Measurements from ENCODE around the gene SLC17A1.
"Not testable (repeated sequence)": the region's sequence is repeated elsewhere in the genome, so short reads cannot be mapped to it uniquely, and the experiment has no call there.

Gene SLC17A1

DNA sequence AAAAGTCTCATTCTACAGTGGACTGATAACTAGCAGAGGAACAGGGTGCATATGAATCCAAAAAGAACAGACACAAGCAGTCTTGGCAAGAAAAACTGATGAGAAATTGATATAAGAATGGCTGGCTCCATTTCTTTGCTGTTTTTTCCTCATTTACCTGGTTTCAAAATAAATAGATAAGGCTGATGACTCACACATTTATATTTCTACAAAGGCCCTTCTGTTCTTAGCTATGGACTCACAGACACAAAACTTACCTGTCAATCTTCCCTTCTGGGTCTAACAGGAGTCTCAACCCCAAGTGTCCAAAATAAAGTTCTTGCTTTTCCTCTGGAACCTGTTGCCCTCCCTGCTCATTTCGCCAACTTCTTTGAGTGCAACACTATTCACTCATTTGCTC, 76.4 kb downstream of the SLC17A1 start:
- H3K27ac ChIP-seq: no peak overlapping the region
- H3K4me3 ChIP-seq (ENCODE audit: low read depth, low read length): no peak overlapping the region
- no peaks in the 10 kb centered on the region for H3K27me3 ChIP-seq (replicated peaks)
- H3K36me3 ChIP-seq (replicated peaks): no peaks in the 10 kb centered on the region
- DNase-seq: no peak
- TF ChIP-seq, protein P1, sequence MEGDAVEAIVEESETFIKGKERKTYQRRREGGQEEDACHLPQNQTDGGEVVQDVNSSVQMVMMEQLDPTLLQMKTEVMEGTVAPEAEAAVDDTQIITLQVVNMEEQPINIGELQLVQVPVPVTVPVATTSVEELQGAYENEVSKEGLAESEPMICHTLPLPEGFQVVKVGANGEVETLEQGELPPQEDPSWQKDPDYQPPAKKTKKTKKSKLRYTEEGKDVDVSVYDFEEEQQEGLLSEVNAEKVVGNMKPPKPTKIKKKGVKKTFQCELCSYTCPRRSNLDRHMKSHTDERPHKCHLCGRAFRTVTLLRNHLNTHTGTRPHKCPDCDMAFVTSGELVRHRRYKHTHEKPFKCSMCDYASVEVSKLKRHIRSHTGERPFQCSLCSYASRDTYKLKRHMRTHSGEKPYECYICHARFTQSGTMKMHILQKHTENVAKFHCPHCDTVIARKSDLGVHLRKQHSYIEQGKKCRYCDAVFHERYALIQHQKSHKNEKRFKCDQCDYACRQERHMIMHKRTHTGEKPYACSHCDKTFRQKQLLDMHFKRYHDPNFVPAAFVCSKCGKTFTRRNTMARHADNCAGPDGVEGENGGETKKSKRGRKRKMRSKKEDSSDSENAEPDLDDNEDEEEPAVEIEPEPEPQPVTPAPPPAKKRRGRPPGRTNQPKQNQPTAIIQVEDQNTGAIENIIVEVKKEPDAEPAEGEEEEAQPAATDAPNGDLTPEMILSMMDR (IDR thresholded peaks at IDR 0.05; ENCODE audit: low read depth, low read length, missing control alignments): no peak
- in situ Hi-C loops (cut with HindIII; ENCODE audit: low pct_ligation_motif_present, low sequenced_read_pairs): no loop called here

GRCh38 chr6:25754535-25754934, 77.3 kb downstream of the SLC17A1 start, which contains the start of gene SLC17A4:
SLC17A4 (plus strand) TSS chr6:25754742; CDS start chr6:25761963, 7,221 bp downstream.
- TF ChIP-seq, protein P1 (IDR thresholded peaks at IDR 0.05; ENCODE audit: low read depth, low read length, missing control alignments): no peak
- Histone ChIP-seq H3K27me3 (replicated peaks) (no peaks in the 10 kb centered on the region), H3K27ac (no peak within 1 kb of the TSS), H3K4me3 (ENCODE audit: low read depth, low read length) (no peak within 1 kb of the TSS), H3K36me3 (replicated peaks) (no peaks in the 10 kb centered on the region)
- DNase-seq: no peak
- in situ Hi-C loops (cut with HindIII; ENCODE audit: low pct_ligation_motif_present, low sequenced_read_pairs): no loop called here

GRCh38 chr6:25753079-25753478, 78.8 kb downstream of the SLC17A1 start:
- Histone ChIP-seq H3K27me3 (replicated peaks) (no peaks in the 10 kb centered on the region), H3K27ac (no peak overlapping the region), H3K4me3 (ENCODE audit: low read depth, low read length) (no peak overlapping the region), H3K36me3 (replicated peaks) (no peaks in the 10 kb centered on the region)
- TF ChIP-seq, protein P1 (IDR thresholded peaks at IDR 0.05; ENCODE audit: low read depth, low read length, missing control alignments): no peak
- in situ Hi-C loops (cut with HindIII; ENCODE audit: low pct_ligation_motif_present, low sequenced_read_pairs): no loop called here
- no peak for DNase-seq

GRCh38 chr6:25750906-25751305, 80.9 kb downstream of the SLC17A1 start:
- no peaks in the 10 kb centered on the region for H3K27me3 ChIP-seq (replicated peaks)
- H3K36me3 ChIP-seq (replicated peaks): no peaks in the 10 kb centered on the region
- H3K27ac ChIP-seq: no peak overlapping the region
- TF ChIP-seq, protein P1 (IDR thresholded peaks at IDR 0.05; ENCODE audit: low read depth, low read length, missing control alignments): no peak
- DNase-seq: no peak
- H3K4me3 ChIP-seq (ENCODE audit: low read depth, low read length): no peak overlapping the region
- in situ Hi-C loops (cut with HindIII; ENCODE audit: low pct_ligation_motif_present, low sequenced_read_pairs): no loop called here

DNA sequence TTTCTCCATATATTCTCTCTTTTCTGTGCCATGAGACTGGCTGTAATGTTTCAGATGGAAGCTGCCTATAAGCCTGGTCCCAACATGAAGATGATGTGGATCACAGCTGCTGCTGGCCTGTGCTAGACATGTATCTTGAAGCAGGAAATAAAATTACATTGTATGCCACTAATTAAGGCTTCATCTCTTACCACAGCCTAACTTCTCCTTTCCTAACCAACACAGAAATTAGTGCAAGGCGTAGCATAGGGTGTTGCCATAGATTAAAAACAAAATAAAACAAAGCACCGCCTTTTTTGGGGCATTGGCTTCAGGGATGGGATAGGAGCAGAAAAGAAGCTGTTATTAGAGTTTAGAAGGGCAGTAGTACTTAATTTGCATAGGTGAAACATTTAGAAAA, 82.0 kb downstream of the SLC17A1 start:
- H3K27me3 ChIP-seq (replicated peaks): no peaks in the 10 kb centered on the region
- TF ChIP-seq, protein P1 (IDR thresholded peaks at IDR 0.05; ENCODE audit: low read depth, low read length, missing control alignments): no peak
- in situ Hi-C loops (cut with HindIII; ENCODE audit: low pct_ligation_motif_present, low sequenced_read_pairs): no loop called here
- DNase-seq: no peak
- no peak overlapping the region for H3K4me3 ChIP-seq (ENCODE audit: low read depth, low read length)
- no peak overlapping the region for H3K27ac ChIP-seq
- H3K36me3 ChIP-seq (replicated peaks): no peaks in the 10 kb centered on the region

DNA sequence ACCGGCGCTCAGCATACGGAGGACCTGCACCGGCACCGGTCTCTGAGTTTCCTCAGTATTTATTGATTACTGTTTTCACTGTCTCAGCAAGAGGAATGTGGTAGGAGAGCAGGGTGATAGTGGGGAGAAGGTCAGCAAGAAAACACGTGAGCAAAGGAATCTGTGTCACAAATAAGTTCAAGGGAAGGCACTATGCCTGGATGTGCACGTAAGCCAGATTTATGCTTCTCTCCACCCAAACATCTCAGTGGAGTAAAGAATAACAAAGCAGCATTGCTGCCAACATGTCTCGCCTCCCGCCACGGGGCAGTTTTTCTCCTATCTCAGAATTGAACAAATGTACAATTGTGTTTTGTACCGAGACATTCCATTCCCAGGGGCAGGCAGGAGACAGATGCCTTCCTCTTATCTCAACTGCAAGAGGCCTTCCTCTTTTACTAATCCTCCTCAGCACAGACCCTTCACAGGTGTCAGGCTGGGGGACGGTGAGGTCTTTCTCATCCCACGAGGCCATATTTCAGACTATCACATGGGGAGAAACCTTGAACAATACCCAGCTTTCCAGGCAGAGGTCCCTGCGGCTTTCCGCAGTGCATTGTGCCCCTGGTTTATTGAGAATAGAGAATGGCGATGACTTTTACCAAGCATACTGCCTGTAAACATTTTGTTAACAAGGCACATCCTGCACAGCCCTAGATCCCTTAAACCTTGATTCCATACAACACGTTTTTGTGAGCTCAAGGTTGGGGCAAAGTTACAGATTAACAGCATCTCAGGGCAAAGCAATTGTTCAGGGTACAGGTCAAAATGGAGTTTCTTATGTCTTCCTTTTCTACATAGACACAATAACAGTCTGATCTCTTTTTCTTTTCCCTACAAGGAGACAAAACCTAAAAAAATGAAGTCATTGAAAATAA, 83.0 kb downstream of the SLC17A1 start:
- in situ Hi-C loops (cut with HindIII; ENCODE audit: low pct_ligation_motif_present, low sequenced_read_pairs); DNase-seq; H3K27ac ChIP-seq; H3K27me3 ChIP-seq (replicated peaks); H3K4me3 ChIP-seq (ENCODE audit: low read depth, low read length); H3K36me3 ChIP-seq (replicated peaks): not testable (repeated sequence)

Data from brain microvascular endothelial cell (primary cell).